Osteocyte (in vitro differentiated cells): ENCODE results near the gene PARP16. TPM values are rescaled to one million over a fixed set of nuclear protein-coding genes. Genes with fewer than 3 reads are reported as not detected.
A peak's percentile ranks its signal among the peaks of the same experiment; 100 is the strongest.

Experiments
- DNase-seq: peaks from one replicate; pipeline ENCODE4 v3.0.0; 2021; ENCODE audit warnings: mixed read lengths; ENCODE audit not compliant: unreplicated experiment; ENCODE audit errors: extremely low spot score
- H3K27ac Mint-ChIP-seq: one replicate; pipeline ENCODE4 v1.8.0; 2021; ENCODE audit warnings: mild to moderate bottlenecking, mixed read lengths; ENCODE audit not compliant: unreplicated experiment
- H3K27me3 Mint-ChIP-seq: one replicate; pipeline ENCODE4 v1.8.0; 2021; ENCODE audit warnings: mixed read lengths; ENCODE audit not compliant: unreplicated experiment
- H3K36me3 Mint-ChIP-seq: one replicate; pipeline ENCODE4 v1.8.0; 2021; ENCODE audit warnings: mixed read lengths; ENCODE audit not compliant: unreplicated experiment
- H3K4me1 Mint-ChIP-seq: one replicate; pipeline ENCODE4 v1.8.0; 2021; ENCODE audit warnings: mixed read lengths; ENCODE audit not compliant: unreplicated experiment
- H3K4me3 Mint-ChIP-seq: one replicate; pipeline ENCODE4 v1.8.0; 2021; ENCODE audit warnings: mild to moderate bottlenecking, moderate library complexity, mixed read lengths; ENCODE audit not compliant: unreplicated experiment
- H3K9me3 Mint-ChIP-seq: one replicate; pipeline ENCODE4 v1.8.0; 2021; ENCODE audit warnings: mixed read lengths; ENCODE audit not compliant: unreplicated experiment
- total RNA-seq: library from RNA; stranded (reverse); gene quantifications from 2 replicates; pipeline ENCODE4 v1.2.1, GENCODE V29; 2021
- TF ChIP-seq, protein P1 (sequence below): fragments of 200-600 bp; sonication (generic); IDR thresholded peaks from 2 replicates; pipeline ENCODE4 v1.5.0; 2021; ENCODE audit warnings: antibody characterized with exemption, mild to moderate bottlenecking, moderate library complexity

Gene PARP16
- total RNA-seq, 1 donor from 2014 or later = 9.5 TPM

DNA sequence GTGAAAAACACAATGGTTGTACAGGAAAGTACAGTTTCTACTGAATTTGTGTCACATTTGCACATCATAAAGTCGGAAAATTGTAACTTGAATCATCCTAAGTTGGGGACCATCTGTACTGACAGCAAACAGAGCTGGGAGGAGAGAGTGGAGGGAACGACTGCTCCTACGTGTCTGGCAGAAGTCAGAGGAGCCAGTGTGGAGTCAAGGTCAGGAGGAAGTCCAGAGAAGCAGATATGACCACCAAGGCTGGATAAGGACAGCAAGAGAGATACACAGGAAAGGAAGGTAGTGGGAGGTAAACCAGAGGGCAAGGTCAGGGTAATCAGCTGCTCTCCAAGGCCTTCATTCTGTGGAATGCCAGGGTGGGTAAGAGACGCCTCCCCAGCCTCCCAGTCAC lies 72.7 kb downstream of the PARP16 start:
- no peak for DNase-seq
- no peak overlapping the region for H3K4me3 Mint-ChIP-seq
- TF ChIP-seq, protein P1, sequence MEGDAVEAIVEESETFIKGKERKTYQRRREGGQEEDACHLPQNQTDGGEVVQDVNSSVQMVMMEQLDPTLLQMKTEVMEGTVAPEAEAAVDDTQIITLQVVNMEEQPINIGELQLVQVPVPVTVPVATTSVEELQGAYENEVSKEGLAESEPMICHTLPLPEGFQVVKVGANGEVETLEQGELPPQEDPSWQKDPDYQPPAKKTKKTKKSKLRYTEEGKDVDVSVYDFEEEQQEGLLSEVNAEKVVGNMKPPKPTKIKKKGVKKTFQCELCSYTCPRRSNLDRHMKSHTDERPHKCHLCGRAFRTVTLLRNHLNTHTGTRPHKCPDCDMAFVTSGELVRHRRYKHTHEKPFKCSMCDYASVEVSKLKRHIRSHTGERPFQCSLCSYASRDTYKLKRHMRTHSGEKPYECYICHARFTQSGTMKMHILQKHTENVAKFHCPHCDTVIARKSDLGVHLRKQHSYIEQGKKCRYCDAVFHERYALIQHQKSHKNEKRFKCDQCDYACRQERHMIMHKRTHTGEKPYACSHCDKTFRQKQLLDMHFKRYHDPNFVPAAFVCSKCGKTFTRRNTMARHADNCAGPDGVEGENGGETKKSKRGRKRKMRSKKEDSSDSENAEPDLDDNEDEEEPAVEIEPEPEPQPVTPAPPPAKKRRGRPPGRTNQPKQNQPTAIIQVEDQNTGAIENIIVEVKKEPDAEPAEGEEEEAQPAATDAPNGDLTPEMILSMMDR = no peak
- H3K9me3 Mint-ChIP-seq = no peaks in the 10 kb centered on the region
- H3K36me3 Mint-ChIP-seq = no peaks in the 10 kb centered on the region
- H3K4me1 Mint-ChIP-seq = peaks cover 28% of the 10 kb centered on the region
- no peaks in the 10 kb centered on the region for H3K27me3 Mint-ChIP-seq
- H3K27ac Mint-ChIP-seq = no peak overlapping the region

DNA sequence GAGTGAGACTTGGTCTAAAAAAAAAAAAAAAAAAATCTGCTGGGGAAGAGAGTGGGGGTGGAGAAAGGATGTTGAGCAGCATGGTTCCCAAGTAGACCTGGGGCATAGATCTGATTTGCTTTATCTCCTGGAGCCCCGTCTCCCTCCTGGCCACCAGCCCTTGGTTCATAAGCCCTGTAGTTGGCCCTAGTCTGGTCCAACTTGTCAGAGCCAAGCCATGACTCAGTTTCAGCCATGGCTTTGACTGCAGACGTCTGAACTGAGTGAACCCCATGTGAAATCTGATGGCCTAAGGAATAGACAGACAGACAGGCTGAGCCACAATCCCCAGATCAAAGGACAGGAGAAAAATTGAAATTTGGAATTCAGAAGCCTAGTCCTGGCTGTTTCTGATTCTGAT lies 73.4 kb downstream of the PARP16 start:
- Mint-ChIP-seq H3K36me3 (no peaks in the 10 kb centered on the region), H3K9me3 (no peaks in the 10 kb centered on the region), H3K4me3 (no peak overlapping the region), H3K4me1 (peaks cover 28% of the 10 kb centered on the region), H3K27me3 (no peaks in the 10 kb centered on the region), H3K27ac (no peak overlapping the region)
- TF ChIP-seq, protein P1 = no peak
- no peak for DNase-seq

DNA sequence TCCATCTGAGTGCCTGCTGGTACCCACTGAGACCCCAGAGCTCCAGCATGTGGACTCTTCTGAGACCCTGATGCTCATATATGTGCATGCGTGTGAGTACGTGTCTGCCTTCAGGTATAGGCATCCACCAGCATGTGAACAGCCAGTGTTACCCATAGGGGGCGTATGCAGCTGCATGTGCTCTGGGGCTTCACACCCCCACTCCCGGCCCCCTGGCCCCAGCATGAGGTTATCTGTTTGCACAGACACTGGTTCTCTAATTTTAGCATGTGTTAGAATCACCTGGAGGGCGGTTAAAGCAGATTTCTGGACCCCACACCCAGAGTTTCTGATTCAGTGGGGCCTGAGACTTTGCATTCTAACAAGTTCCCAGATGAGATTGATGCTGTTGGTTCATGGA lies 74.6 kb downstream of the PARP16 start:
- H3K4me3 Mint-ChIP-seq = no peak overlapping the region
- H3K36me3 Mint-ChIP-seq = no peaks in the 10 kb centered on the region
- TF ChIP-seq, protein P1 = peak; percentile 43
- no peak for DNase-seq
- H3K27me3 Mint-ChIP-seq = peaks cover 5% of the 10 kb centered on the region
- peaks cover 28% of the 10 kb centered on the region for H3K4me1 Mint-ChIP-seq
- H3K9me3 Mint-ChIP-seq = no peaks in the 10 kb centered on the region
- H3K27ac Mint-ChIP-seq = peak overlapping the region; percentile 66

DNA sequence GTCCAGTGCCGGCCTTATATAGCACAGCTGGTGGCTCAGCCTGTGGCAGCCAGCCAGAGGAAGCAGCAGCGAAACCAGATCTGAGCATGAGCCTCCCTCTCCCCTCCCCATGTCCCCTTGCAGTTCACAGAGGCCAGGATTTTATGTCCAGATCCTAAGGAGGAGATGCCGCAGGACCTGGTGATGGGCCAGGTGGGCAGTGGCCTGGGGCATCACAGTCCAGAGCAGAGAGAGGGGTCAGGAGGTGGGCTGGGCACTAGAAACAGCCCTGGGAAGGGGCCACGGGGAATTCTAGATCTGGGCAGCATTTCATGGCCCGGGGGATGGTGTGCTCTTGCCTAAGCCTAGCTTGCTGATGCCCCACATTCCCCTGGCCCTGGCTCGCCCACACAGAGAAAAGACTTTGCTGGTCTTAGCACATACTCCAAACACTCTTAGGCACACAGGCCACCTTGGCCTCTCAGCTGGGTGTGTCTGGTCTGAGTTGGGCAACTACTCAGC lies 75.2 kb downstream of the PARP16 start:
- TF ChIP-seq, protein P1 = no peak
- H3K36me3 Mint-ChIP-seq = no peaks in the 10 kb centered on the region
- H3K4me3 Mint-ChIP-seq = peak overlapping the region; percentile 24
- H3K4me1 Mint-ChIP-seq = peaks cover 28% of the 10 kb centered on the region
- no peaks in the 10 kb centered on the region for H3K9me3 Mint-ChIP-seq
- peaks cover 7% of the 10 kb centered on the region for H3K27me3 Mint-ChIP-seq
- no peak for DNase-seq
- peak overlapping the region; percentile 66 for H3K27ac Mint-ChIP-seq

DNA sequence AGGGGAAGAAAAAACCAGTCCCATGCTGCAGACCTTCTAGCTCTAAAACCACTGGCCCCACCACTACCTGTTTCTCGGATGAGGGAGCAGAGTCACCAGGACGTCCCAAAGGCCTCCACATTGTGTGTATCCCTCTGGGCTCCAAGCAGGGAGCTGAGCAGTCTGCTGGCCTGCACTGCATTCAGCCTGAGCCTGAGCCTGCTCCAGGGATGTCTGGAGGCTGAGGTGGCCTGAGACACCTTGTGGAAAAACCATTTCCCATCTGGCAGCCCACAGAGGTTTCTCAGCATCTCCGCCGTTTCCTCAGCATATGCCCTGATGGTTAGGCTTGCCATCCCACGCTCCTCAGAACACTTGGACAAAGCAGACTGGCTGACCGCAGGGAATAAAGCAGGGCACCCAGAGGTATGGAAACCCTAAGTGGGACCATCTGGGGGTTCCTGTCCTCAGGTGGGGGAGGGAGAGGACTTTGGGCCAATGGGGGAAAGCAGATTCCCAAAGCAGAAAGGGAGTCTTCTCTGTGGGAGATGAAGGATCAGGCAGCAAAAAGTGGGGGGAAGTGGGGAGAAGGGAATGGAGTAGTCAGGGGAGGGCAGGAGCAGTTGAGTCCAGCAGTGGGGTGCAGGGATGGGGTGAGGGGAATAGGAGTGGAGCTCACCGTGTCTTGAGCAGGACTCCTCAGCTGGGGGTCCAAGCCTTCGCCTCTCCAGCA lies 75.8 kb downstream of the PARP16 start, which contains the start of gene CILP:
Gene CILP (minus strand): TSS at position 704 of the 712 bp plus-strand sequence. CDS start 1,718 bp downstream, outside the sequence.
- DNase-seq = no peak
- H3K4me3 Mint-ChIP-seq = peak within 1 kb of the TSS; percentile 24
- H3K27me3 Mint-ChIP-seq = peaks cover 7% of the 10 kb centered on the region
- peaks cover 28% of the 10 kb centered on the region for H3K4me1 Mint-ChIP-seq
- peak within 1 kb of the TSS; percentile 66 for H3K27ac Mint-ChIP-seq
- H3K36me3 Mint-ChIP-seq = no peaks in the 10 kb centered on the region
- TF ChIP-seq, protein P1 = no peak
- H3K9me3 Mint-ChIP-seq = no peaks in the 10 kb centered on the region
